Medulla oblongata (tissue), 1 donor: ENCODE measurements around the gene CERS1.

Source experiments
- DNase-seq: peaks from one replicate; pipeline ENCODE4 v3.0.0-alpha.2; 2015; ENCODE audit errors: extremely low spot score

CERS1 gene

DNA sequence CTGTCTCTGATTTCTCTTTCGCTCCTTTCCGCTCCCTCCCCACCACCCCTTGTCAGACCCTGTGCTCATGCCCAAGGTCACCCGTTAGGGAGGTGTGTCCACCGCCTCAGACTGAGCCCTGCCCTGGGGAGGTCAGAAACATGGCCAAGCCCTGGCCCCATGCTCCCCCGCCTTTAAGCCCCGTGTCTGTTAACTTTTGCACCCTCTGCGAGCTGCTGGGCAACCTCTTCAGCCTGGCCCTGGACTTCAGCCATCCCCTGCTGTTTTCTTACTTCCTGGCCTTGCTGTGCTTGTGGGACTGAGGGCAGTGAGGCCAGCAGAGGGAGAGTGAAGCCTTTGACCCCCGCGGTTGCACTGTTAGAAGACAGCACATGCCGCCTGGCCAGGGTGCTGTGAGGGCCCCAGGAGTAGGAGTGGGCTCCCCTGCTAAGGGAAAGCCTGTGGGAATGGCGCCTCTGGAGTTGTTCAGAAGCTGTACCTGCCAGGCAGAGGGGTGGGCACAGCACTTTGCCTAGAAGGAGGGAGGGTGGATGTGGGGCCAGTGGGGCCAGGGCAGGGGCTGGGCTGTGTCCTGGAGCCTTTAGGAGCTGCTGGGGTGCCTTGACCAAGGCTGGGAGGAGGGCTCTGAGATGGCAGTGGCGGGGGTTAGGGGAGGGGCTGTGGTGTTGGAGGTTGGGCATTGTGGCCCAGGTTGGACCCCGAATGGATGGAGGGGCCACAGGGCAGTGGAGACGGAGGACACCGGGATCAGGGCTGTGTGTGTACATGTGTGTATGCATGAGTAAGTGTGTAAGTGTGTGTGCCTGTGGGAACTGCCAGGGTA lies 56.3 kb downstream of the CERS1 start:
- no peak for DNase-seq

DNA sequence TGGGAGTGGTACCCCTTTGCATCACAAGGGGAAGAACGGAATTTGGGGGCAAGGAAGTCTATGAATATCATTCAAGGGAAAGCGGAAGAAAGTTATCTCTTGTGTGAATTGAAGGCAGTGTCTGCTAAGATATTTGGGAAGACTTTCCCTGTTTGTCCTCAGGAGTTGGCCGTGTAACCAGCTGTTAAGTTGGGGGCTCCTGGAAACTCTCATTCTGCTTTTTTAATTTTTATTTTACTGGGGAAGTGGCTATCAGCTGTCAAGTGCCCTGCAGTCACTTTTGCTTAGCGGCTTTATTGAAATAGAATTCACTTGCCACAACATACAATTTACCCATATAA lies 61.3 kb downstream of the CERS1 start:
- no peak for DNase-seq

DNA sequence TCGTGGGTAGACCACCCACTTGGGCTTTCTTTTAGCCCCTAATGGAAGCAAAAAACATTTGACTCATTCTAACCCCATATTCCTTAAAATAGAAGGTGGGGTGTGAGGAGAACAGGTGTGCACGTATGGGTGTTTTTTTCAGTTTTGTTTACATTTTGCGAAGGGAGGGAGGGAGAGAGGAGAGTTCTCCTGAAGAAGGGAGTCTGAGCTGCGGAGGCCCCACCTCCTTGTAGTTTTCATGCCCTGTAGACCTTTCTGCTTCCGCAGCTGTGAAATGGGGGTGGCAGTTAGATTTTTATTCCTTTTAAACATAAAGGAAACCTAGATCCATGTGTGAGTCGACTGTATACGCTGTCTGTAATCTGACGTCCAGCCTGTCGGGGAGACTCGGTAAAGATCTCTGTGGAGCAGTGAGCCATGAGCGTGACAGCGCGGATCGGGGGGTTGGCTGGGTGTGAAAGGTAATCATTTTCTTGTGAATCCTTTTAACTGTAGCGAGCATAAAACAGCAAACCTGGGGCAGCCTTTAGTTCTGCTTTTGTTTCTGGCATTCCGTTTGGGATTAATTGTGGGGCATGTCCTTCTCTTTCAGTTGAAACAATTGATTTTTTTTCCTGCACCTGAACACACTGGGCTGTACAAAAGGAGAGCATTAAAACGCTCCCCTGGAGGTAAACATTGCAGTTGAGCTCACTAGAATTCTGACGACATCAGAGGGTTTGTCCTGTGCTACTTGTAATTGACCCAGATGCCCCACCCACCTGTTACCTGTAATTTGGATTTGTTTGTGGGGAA lies 61.9 kb downstream of the CERS1 start:
- no peak for DNase-seq

DNA sequence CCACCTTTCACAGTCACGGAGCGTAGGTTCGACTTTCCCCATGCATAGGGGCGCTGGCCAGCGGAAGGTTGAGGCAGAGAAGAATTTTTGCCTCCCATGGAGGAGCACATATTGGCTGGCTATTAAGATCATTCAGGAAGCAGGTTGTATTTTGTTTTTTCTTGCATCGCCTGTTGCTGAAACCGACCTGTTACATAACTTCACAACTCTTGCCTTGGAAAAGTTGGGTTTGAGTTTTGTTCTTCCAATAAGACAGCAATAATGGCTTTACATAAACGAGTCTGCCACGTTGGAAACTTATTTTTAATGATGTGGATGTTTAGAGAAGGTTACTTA lies 62.8 kb downstream of the CERS1 start:
- no peak for DNase-seq

DNA sequence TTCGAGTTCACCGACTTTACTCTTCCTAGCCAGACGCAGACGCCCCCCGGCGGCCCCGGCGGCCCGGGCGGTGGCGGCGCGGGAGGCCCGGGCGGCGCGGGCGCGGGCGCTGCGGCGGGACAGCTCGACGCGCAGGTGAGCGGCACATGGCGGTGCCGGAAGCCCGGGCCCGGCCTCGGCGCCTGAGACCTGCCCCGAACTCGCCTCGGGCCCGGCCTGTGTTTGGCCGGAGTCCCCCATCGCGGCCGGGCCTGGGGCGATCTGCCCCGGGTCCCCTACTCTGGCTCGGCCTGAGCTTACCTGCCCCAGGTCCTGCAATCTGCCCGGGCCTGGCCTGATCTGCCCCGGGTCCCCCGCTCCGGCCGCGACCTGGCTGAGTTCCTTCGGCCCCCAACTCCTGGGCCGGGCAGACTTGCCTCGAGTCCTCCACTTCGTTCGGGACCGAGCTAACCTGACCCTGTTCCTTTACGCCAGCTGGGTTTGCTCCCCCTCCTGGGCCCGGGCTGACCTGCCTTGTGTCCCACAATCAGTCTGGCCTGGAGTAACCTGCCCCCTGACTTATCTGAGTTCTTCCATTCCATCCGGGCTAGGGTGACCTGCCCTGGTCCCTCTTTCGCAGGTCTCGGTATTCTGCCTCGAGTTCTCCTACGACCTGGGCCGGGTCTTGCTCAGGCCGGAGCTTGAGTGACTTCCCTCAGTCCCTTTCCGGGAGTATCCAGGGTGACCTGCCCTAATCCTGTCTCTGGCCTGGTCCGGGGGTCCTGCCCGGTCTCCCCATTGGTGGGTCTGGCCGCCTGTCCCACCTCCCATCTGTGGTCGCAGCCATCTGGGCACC lies 63.4 kb downstream of the CERS1 start:
- no peak for DNase-seq

DNA sequence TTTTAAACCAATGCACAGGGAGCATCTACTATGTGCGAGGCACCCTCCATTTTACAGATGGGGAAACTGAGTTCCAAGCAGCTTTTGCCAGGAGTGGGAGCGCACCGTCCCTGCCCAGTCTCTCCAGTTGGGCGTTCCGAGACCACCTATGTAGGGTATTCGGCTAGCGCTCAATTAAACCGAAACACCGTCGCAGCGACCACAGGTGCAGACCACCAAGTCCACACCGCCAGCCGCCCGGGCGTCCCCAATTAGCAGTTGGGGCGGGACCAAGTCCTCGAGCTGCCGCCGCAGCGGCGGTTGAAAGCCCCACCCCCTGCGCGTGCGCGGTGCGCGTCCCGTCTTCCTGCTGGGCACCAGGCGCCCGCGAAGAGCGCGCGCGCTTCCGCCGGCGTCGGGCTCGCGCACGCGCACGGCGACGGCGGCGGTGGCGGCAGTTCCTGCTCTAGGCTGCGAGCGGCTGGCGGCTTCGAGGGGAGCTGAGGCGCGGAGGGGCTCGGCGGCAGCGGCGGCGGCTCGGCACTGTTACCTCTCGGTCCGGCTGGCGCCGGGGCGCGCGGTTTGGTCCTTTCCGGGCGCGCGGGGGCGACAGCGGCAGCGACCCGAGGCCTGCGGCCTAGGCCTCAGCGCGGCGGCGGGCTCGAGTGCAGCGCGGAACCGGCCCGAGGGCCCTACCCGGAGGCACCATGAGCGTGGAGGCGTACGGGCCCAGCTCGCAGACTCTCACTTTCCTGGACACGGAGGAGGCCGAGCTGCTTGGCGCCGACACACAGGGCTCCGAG lies 64.2 kb downstream of the CERS1 start, which contains the start of gene UPF1:
UPF1 (plus strand) TSS at position 436 of the 782 bp plus-strand sequence; CDS start at position 687, 251 bp downstream.
- peak; percentile 94 for DNase-seq

DNA sequence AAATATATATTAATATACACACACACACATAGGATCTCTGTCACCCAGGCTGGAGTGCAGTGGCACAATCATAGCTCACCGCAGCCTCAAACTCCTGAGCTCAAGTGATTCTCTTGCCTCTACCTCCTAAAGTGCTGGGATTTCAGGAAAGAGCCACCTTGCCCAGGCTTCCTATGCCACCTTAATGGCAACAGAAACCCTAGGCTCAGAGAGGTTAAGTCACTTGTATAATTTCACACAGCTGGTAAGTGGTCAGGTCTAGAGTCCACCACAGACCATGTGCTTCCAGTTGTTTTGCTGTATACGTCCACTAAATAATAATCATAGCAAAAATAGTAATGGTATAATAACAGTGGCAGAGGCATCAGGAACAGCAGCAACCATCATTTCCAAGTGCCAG lies 65.5 kb downstream of the CERS1 start:
- no peak for DNase-seq

DNA sequence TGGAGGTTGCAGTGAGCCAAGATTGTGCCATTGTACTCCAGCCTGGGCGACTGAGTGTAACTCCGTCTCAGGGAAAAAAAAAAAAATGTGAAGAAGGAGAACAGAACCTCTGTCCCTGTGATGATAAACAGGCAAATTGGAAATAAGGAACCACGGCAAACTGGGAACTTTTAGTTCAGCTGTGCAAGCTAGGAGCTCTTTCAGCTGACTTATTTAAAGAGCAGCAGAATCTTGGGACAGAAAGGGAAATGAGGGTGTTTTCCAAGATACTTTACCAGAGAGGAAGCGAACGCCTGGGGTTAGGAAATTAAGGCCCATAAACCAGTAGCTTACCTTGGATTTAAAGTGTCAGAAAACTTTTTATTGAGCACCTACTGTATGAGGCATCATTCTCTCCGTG lies 67.2 kb downstream of the CERS1 start:
- DNase-seq: no peak
